ENCODE data around the gene NSD2.

DNA sequence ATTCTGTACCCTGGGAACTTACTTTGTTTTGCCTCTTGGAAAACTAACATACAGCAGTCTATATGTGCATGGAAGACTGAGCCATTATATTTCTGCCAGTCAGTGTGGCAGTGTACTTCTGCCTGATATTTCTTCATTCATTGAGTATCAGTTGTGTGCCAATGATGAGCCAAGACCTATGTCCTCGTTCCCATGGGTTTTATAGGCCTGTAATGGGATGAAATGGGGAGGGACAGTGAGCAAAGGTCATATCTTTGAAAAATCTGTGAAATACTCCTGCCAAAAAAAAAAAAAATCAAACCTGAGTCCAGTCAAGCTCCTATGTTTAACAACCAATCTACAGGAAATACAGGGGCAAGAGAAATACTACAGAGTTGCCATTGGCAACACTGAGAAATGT is 9.1 kb downstream of the NSD2 start:
- TF ChIP-seq, protein P1, sequence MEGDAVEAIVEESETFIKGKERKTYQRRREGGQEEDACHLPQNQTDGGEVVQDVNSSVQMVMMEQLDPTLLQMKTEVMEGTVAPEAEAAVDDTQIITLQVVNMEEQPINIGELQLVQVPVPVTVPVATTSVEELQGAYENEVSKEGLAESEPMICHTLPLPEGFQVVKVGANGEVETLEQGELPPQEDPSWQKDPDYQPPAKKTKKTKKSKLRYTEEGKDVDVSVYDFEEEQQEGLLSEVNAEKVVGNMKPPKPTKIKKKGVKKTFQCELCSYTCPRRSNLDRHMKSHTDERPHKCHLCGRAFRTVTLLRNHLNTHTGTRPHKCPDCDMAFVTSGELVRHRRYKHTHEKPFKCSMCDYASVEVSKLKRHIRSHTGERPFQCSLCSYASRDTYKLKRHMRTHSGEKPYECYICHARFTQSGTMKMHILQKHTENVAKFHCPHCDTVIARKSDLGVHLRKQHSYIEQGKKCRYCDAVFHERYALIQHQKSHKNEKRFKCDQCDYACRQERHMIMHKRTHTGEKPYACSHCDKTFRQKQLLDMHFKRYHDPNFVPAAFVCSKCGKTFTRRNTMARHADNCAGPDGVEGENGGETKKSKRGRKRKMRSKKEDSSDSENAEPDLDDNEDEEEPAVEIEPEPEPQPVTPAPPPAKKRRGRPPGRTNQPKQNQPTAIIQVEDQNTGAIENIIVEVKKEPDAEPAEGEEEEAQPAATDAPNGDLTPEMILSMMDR (IDR thresholded peaks at IDR 0.05), result no peak
- no peak for TF ChIP-seq EP300 (IDR thresholded peaks at IDR 0.05)
- no peak for TF ChIP-seq POLR2A (IDR thresholded peaks at IDR 0.05)

Data from sigmoid colon (tissue), 4 donors.